ENCODE measurements around the gene MORN1.

Gene MORN1

GRCh38 chr1:2307064-2307605, 84.2 kb downstream of the MORN1 start:
- Histone ChIP-seq H2BK15ac (ENCODE audit: low read length) (no peak overlapping the region), H2AFZ (ENCODE audit: low read length) (no peak overlapping the region), H2BK5ac (ENCODE audit: low read length) (no peak overlapping the region), H4K91ac (ENCODE audit: low read depth, low read length, poor library complexity) (no peak overlapping the region), H3K14ac (ENCODE audit: low read length) (no peak overlapping the region), H3K4me3 (ENCODE audit: low read length in 2 of 2) (no peak overlapping the region), H3K18ac (ENCODE audit: low read length) (no peak overlapping the region), H2BK12ac (ENCODE audit: low read length) (no peak overlapping the region), H3K4me2 (ENCODE audit: insufficient read depth, low read length, poor library complexity, severe bottlenecking) (no peak overlapping the region), H3K27me3 (ENCODE audit: control insufficient read depth in 3 of 3, insufficient read depth in 3 of 3, low read depth in 1 of 3, low read length in 3 of 3) (no peaks in the 10 kb centered on the region), H3K36me3 (replicated peaks in 1 of 2; ENCODE audit: control insufficient read depth in 2 of 2, insufficient read depth in 2 of 2, low read length in 2 of 2) (peaks cover 37 to 68% of the 10 kb centered on the region in 2 donors), H2BK120ac (ENCODE audit: low read depth, low read length) (no peak overlapping the region), H3K79me1 (ENCODE audit: low read depth, low read length) (peaks cover 25% of the 10 kb centered on the region), H3K4ac (ENCODE audit: low read length) (no peak overlapping the region), H3K9ac (ENCODE audit: low read depth, low read length, poor library complexity) (peak overlapping the region; percentile 57), H3K23ac (ENCODE audit: low read depth, low read length, poor library complexity) (peak overlapping the region; percentile 44), H4K8ac (ENCODE audit: low read depth, low read length) (no peak overlapping the region), H2AK5ac (ENCODE audit: low read depth, low read length) (no peak overlapping the region), H3K27ac (replicated peaks; ENCODE audit: low read length) (no peak overlapping the region), H3K9me3 (replicated peaks in 1 of 2; ENCODE audit: control insufficient read depth in 2 of 2, insufficient read depth in 1 of 2, low read depth in 1 of 2, low read length in 2 of 2) (no peaks in the 10 kb centered on the region), H3K4me1 (ENCODE audit: control insufficient read depth in 2 of 2, insufficient read depth in 1 of 2, low read depth in 1 of 2, low read length in 2 of 2) (peaks cover 12% of the 10 kb centered on the region in 2 donors)
- no CpG with 5 or more reads among the region's 41 CpGs for WGBS, 2 donors (ENCODE audit: extremely low coverage in 2 of 2, insufficient read length in 2 of 2, insufficient replicate concordance in 1 of 2)
- DNase-seq (ENCODE audit: low spot score) = no peak

- no CpG with 5 or more reads among the region's 81 CpGs for WGBS, 2 donors (ENCODE audit: extremely low coverage in 2 of 2, insufficient read length in 2 of 2, insufficient replicate concordance in 1 of 2)
- peak overlapping the region; percentile 78 for H3K18ac ChIP-seq (ENCODE audit: low read length)
- H2BK15ac ChIP-seq (ENCODE audit: low read length) = peak overlapping the region; percentile 25
- no peak overlapping the region for H4K91ac ChIP-seq (ENCODE audit: low read depth, low read length, poor library complexity)
- no peaks in the 10 kb centered on the region for H3K9me3 ChIP-seq (replicated peaks in 1 of 2; ENCODE audit: control insufficient read depth in 2 of 2, insufficient read depth in 1 of 2, low read depth in 1 of 2, low read length in 2 of 2)
- H3K14ac ChIP-seq (ENCODE audit: low read length) = peak overlapping the region; percentile 3
- H3K27me3 ChIP-seq (ENCODE audit: control insufficient read depth in 3 of 3, insufficient read depth in 3 of 3, low read depth in 1 of 3, low read length in 3 of 3) = no peaks in the 10 kb centered on the region
- peak overlapping the region; percentile 22 for H2BK12ac ChIP-seq (ENCODE audit: low read length)
- no peak overlapping the region for H2BK5ac ChIP-seq (ENCODE audit: low read length)
- no peak overlapping the region for H3K27ac ChIP-seq (replicated peaks; ENCODE audit: low read length)
- no peak overlapping the region for H2BK120ac ChIP-seq (ENCODE audit: low read depth, low read length)
- H3K4ac ChIP-seq (ENCODE audit: low read length) = no peak overlapping the region
- no peak overlapping the region for H2AFZ ChIP-seq (ENCODE audit: low read length)
- H3K36me3 ChIP-seq (replicated peaks in 1 of 2; ENCODE audit: control insufficient read depth in 2 of 2, insufficient read depth in 2 of 2, low read length in 2 of 2) = peaks cover 37 to 72% of the 10 kb centered on the region in 2 donors
- H3K4me3 ChIP-seq (ENCODE audit: low read length in 2 of 2) = no peak overlapping the region
- H4K8ac ChIP-seq (ENCODE audit: low read depth, low read length) = no peak overlapping the region
- DNase-seq (ENCODE audit: low spot score) = no peak
- no peak overlapping the region for H3K9ac ChIP-seq (ENCODE audit: low read depth, low read length, poor library complexity)
- H3K79me1 ChIP-seq (ENCODE audit: low read depth, low read length) = peaks cover 24% of the 10 kb centered on the region
- H3K4me1 ChIP-seq (ENCODE audit: control insufficient read depth in 2 of 2, insufficient read depth in 1 of 2, low read depth in 1 of 2, low read length in 2 of 2) = peaks cover 4 to 5% of the 10 kb centered on the region in 2 donors
- H2AK5ac ChIP-seq (ENCODE audit: low read depth, low read length) = no peak overlapping the region
- peak overlapping the region; percentile 89 for H3K23ac ChIP-seq (ENCODE audit: low read depth, low read length, poor library complexity)
- H3K4me2 ChIP-seq (ENCODE audit: insufficient read depth, low read length, poor library complexity, severe bottlenecking) = no peak overlapping the region
These were observed 85.0 kb downstream of the MORN1 start for GRCh38 chr1:2306151-2306978.

DNA sequence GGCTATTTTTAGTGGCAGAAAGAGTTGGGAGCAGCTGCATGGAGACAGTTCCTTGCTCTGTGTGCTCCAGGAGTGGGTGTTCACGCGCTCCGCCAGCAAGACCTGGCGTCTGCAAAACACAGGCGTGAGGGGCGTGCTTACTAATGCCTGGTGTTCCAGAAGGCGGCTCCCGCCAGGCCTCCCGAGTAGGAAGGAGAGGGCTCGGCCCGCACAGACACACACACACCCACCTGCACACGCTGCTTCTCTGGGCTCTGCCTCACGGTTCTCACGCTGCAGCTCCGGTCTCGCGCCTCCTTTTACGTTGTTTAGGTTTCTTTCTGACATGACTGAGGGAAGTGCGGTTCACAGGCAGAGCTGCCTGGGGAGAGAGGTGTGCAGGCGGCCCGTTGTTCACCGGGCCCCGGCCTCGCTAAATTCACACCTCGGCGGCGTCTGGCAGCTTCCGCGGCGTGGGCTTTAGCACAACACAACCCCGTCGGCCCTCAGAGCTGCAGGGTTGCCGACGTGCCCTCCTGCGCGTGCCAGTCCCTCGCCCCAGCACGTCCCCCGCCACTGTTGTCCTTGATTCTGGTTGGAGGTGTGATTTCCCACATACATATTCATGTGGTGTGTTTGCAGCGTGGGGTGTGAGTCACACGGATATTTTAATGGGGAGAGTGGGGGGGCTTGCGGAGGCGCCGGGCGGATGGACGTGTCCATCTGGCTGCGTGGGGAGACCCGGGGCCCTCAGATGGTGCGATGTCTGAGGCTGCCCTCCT, 86.3 kb downstream of the MORN1 start:
- Histone ChIP-seq H2AFZ (ENCODE audit: low read length) (no peak overlapping the region), H3K4ac (ENCODE audit: low read length) (no peak overlapping the region), H3K23ac (ENCODE audit: low read depth, low read length, poor library complexity) (peak overlapping the region; percentile 71), H4K91ac (ENCODE audit: low read depth, low read length, poor library complexity) (no peak overlapping the region), H3K27ac (replicated peaks; ENCODE audit: low read length) (peak overlapping the region; percentile 14), H2AK5ac (ENCODE audit: low read depth, low read length) (no peak overlapping the region), H3K79me1 (ENCODE audit: low read depth, low read length) (peaks cover 24% of the 10 kb centered on the region), H2BK15ac (ENCODE audit: low read length) (no peak overlapping the region), H3K9ac (ENCODE audit: low read depth, low read length, poor library complexity) (peak overlapping the region; percentile 4), H3K27me3 (ENCODE audit: control insufficient read depth in 3 of 3, insufficient read depth in 3 of 3, low read depth in 1 of 3, low read length in 3 of 3) (no peaks in the 10 kb centered on the region), H2BK12ac (ENCODE audit: low read length) (no peak overlapping the region), H2BK5ac (ENCODE audit: low read length) (no peak overlapping the region), H3K9me3 (replicated peaks in 1 of 2; ENCODE audit: control insufficient read depth in 2 of 2, insufficient read depth in 1 of 2, low read depth in 1 of 2, low read length in 2 of 2) (no peaks in the 10 kb centered on the region), H4K8ac (ENCODE audit: low read depth, low read length) (peak overlapping the region; percentile 58), H3K4me2 (ENCODE audit: insufficient read depth, low read length, poor library complexity, severe bottlenecking) (no peak overlapping the region), H3K18ac (ENCODE audit: low read length) (peak overlapping the region; percentile 52), H3K14ac (ENCODE audit: low read length) (no peak overlapping the region), H3K4me3 (ENCODE audit: low read length in 2 of 2) (no peak overlapping the region), H3K36me3 (replicated peaks in 1 of 2; ENCODE audit: control insufficient read depth in 2 of 2, insufficient read depth in 2 of 2, low read length in 2 of 2) (peaks cover 37 to 72% of the 10 kb centered on the region in 2 donors), H2BK120ac (ENCODE audit: low read depth, low read length) (no peak overlapping the region), H3K4me1 (ENCODE audit: control insufficient read depth in 2 of 2, insufficient read depth in 1 of 2, low read depth in 1 of 2, low read length in 2 of 2) (no peaks in the 10 kb centered on the region)
- WGBS, 2 donors (ENCODE audit: extremely low coverage in 2 of 2, insufficient read length in 2 of 2, insufficient replicate concordance in 1 of 2) = no CpG with 5 or more reads among the region's 49 CpGs
- DNase-seq (ENCODE audit: low spot score) = no peak

DNA sequence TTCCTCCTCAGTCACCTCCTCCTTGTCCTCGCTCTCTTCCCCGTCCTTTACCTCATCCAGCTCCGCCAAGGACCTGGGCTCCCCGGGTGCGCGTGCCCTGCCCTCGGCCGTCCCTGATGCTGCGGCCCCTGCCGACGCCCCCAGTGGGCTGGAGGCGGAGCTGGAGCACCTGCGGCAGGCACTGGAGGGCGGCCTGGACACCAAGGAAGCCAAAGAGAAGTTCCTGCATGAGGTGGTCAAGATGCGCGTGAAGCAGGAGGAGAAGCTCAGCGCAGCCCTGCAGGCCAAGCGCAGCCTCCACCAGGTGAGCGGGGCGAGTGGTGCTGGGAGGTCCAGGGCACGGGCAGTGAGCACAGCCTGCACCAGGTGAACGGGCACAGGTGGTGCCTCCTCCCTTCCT, 87.1 kb downstream of the MORN1 start:
- no peak overlapping the region for H3K4me2 ChIP-seq (ENCODE audit: insufficient read depth, low read length, poor library complexity, severe bottlenecking)
- no peak overlapping the region for H3K14ac ChIP-seq (ENCODE audit: low read length)
- no peaks in the 10 kb centered on the region for H3K9me3 ChIP-seq (replicated peaks in 1 of 2; ENCODE audit: control insufficient read depth in 2 of 2, insufficient read depth in 1 of 2, low read depth in 1 of 2, low read length in 2 of 2)
- H3K4me3 ChIP-seq (ENCODE audit: low read length in 2 of 2) = no peak overlapping the region
- H3K36me3 ChIP-seq (replicated peaks in 1 of 2; ENCODE audit: control insufficient read depth in 2 of 2, insufficient read depth in 2 of 2, low read length in 2 of 2) = peaks cover 37 to 71% of the 10 kb centered on the region in 2 donors
- no peak overlapping the region for H2BK15ac ChIP-seq (ENCODE audit: low read length)
- H2AFZ ChIP-seq (ENCODE audit: low read length) = no peak overlapping the region
- H4K8ac ChIP-seq (ENCODE audit: low read depth, low read length) = no peak overlapping the region
- H4K91ac ChIP-seq (ENCODE audit: low read depth, low read length, poor library complexity) = no peak overlapping the region
- peaks cover 31% of the 10 kb centered on the region for H3K79me1 ChIP-seq (ENCODE audit: low read depth, low read length)
- peaks cover 2 to 3% of the 10 kb centered on the region in 2 donors for H3K4me1 ChIP-seq (ENCODE audit: control insufficient read depth in 2 of 2, insufficient read depth in 1 of 2, low read depth in 1 of 2, low read length in 2 of 2)
- no peak overlapping the region for H2AK5ac ChIP-seq (ENCODE audit: low read depth, low read length)
- H3K27me3 ChIP-seq (ENCODE audit: control insufficient read depth in 3 of 3, insufficient read depth in 3 of 3, low read depth in 1 of 3, low read length in 3 of 3) = no peaks in the 10 kb centered on the region
- no peak for DNase-seq (ENCODE audit: low spot score)
- no peak overlapping the region for H3K4ac ChIP-seq (ENCODE audit: low read length)
- WGBS, 2 donors (ENCODE audit: extremely low coverage in 2 of 2, insufficient read length in 2 of 2, insufficient replicate concordance in 1 of 2) = no CpG with 5 or more reads among the region's 22 CpGs
- peak overlapping the region; percentile 24 for H3K18ac ChIP-seq (ENCODE audit: low read length)
- no peak overlapping the region for H3K27ac ChIP-seq (replicated peaks; ENCODE audit: low read length)
- no peak overlapping the region for H3K23ac ChIP-seq (ENCODE audit: low read depth, low read length, poor library complexity)
- no peak overlapping the region for H2BK5ac ChIP-seq (ENCODE audit: low read length)
- H2BK12ac ChIP-seq (ENCODE audit: low read length) = no peak overlapping the region
- H3K9ac ChIP-seq (ENCODE audit: low read depth, low read length, poor library complexity) = peak overlapping the region; percentile 34
- H2BK120ac ChIP-seq (ENCODE audit: low read depth, low read length) = no peak overlapping the region
